HL-60 (cell line): ENCODE results near the gene SUGP1.

Source experiments
- DNase-seq, 2 experiments: peaks; one replicate each; pipeline ENCODE4 v3.0.0-alpha.2; 2010 to 2020; ENCODE audit warnings: low read depth in 1 of 2, low spot score in 1 of 2
- H3K27ac ChIP-seq: fragments of 250-450 bp; sonication (Bioruptor Pico); replicated peaks from 2 replicates; pipeline ENCODE4 v1.5.1; 2020; ENCODE audit warnings: mild to moderate bottlenecking, moderate library complexity
- H3K27me3 ChIP-seq: fragments of 250-450 bp; sonication (Bioruptor Pico); 2 replicates; pipeline ENCODE4 v1.5.1; 2021; ENCODE audit warnings: mild to moderate bottlenecking, moderate library complexity; ENCODE audit not compliant: insufficient read depth, poor library complexity, severe bottlenecking
- H3K4me3 ChIP-seq: replicated peaks from 2 replicates; pipeline ENCODE4 v1.5.1; 2011; ENCODE audit warnings: mild to moderate bottlenecking, control low read depth, low read length; ENCODE audit not compliant: insufficient read depth
- GABPA ChIP-seq: IDR thresholded peaks from 2 replicates; pipeline ENCODE4 v1.6.1; 2012; ENCODE audit warnings: low read depth
- POLR2AphosphoS5 ChIP-seq: IDR thresholded peaks from 2 replicates; pipeline ENCODE4 v1.6.1; 2012; ENCODE audit warnings: low read depth
- SPI1 ChIP-seq: IDR thresholded peaks from 2 replicates; pipeline ENCODE4 v1.6.1; 2012; ENCODE audit warnings: low read depth, mild to moderate bottlenecking, borderline replicate concordance
- TF ChIP-seq, protein P1 (sequence below): IDR thresholded peaks from one replicate; pipeline ENCODE4 v1.5.1; 2011; ENCODE audit warnings: low read length, control low read depth, inconsistent platforms; ENCODE audit not compliant: insufficient read depth
- TF ChIP-seq, protein P2 (sequence below): IDR thresholded peaks from 2 replicates; pipeline ENCODE4 v1.6.1; 2012; ENCODE audit warnings: low read depth; ENCODE audit not compliant: insufficient replicate concordance

SUGP1 gene

DNA sequence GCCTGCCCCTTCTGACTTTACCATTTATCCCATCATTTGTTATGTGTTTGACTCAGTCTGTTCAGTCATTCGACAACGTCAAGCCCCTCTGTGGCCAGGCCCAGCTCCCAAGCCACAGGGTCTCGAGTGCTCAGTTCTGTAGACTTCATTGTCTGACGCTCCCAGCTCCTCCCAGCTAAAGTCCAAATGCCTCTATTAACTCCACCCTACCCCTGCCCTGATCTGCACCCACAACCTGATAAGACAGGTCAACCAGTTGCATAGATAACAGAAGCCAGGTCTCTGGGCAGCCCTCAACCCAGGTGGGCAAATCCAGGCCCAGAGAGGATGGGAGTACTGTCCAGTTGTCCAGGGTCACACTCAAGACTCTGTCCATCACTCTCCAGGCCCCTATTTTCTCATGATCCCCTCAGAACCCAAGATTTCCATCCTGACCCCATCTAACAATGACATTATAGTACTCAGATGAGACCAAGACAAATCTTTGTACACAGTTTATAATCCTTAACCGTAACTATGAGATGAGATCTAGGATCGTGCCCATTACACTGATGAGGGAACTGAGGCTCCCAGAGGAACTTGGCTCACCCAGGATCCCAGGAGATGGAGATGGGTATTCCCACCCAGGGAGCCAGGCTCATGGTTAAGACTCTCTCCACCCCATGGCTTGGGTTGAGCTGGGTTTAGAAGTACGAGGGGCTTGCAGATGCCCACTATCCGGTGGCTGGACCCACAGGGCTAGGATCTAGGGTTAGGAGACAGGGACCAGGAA lies 48.3 kb downstream of the SUGP1 start:
- TF ChIP-seq, protein P1, sequence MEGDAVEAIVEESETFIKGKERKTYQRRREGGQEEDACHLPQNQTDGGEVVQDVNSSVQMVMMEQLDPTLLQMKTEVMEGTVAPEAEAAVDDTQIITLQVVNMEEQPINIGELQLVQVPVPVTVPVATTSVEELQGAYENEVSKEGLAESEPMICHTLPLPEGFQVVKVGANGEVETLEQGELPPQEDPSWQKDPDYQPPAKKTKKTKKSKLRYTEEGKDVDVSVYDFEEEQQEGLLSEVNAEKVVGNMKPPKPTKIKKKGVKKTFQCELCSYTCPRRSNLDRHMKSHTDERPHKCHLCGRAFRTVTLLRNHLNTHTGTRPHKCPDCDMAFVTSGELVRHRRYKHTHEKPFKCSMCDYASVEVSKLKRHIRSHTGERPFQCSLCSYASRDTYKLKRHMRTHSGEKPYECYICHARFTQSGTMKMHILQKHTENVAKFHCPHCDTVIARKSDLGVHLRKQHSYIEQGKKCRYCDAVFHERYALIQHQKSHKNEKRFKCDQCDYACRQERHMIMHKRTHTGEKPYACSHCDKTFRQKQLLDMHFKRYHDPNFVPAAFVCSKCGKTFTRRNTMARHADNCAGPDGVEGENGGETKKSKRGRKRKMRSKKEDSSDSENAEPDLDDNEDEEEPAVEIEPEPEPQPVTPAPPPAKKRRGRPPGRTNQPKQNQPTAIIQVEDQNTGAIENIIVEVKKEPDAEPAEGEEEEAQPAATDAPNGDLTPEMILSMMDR, result no peak
- no peak for TF ChIP-seq SPI1
- no peak for TF ChIP-seq POLR2AphosphoS5
- TF ChIP-seq, protein P2, sequence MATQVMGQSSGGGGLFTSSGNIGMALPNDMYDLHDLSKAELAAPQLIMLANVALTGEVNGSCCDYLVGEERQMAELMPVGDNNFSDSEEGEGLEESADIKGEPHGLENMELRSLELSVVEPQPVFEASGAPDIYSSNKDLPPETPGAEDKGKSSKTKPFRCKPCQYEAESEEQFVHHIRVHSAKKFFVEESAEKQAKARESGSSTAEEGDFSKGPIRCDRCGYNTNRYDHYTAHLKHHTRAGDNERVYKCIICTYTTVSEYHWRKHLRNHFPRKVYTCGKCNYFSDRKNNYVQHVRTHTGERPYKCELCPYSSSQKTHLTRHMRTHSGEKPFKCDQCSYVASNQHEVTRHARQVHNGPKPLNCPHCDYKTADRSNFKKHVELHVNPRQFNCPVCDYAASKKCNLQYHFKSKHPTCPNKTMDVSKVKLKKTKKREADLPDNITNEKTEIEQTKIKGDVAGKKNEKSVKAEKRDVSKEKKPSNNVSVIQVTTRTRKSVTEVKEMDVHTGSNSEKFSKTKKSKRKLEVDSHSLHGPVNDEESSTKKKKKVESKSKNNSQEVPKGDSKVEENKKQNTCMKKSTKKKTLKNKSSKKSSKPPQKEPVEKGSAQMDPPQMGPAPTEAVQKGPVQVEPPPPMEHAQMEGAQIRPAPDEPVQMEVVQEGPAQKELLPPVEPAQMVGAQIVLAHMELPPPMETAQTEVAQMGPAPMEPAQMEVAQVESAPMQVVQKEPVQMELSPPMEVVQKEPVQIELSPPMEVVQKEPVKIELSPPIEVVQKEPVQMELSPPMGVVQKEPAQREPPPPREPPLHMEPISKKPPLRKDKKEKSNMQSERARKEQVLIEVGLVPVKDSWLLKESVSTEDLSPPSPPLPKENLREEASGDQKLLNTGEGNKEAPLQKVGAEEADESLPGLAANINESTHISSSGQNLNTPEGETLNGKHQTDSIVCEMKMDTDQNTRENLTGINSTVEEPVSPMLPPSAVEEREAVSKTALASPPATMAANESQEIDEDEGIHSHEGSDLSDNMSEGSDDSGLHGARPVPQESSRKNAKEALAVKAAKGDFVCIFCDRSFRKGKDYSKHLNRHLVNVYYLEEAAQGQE, result no peak
- no peak for TF ChIP-seq GABPA
- Histone ChIP-seq H3K27ac (no peak overlapping the region), H3K27me3 (no peaks in the 10 kb centered on the region), H3K4me3 (no peak overlapping the region)
- DNase-seq, result no peak

DNA sequence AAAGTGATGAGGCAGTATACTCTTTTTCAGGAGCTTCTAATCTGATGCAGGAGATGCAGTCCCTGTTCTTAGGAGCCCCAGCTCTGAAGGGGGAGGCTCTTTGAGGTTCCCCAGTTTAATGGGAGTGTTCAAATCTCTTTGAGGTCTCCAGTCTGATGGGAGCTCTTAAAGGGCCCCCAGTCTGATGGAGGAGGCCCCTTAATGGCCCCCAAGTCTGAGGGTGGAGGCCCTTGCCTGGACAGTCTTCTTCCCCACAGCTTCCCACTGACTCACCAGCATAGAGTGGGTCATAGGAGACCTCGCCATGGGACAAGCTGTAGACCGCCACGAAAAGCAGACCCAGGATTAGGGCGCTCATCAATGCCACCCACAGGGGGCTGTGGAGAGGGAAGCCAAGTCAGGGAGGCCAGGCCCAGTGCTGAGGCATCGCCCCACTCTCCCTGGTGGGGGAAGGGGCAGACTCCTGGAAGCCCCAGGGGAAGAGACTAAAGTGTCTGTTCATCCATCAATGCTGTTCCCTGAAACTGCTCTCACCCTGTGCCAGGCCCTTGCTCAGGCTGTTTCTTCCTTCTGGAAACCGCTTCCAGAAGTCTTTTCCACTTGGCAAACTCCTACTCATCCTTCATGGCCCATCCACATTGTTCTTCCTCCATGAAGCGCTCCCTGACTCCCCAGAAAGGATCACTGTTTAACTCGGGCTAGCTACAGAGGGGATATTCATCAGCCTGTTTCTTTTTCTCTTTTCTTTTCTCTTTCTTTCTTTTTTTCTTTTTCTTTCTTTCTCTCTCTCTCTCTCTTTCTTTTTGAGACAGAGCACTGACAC lies 49.3 kb downstream of the SUGP1 start:
- Histone ChIP-seq H3K4me3 (no peak overlapping the region), H3K27ac (no peak overlapping the region), H3K27me3 (no peaks in the 10 kb centered on the region)
- TF ChIP-seq SPI1, result no peak
- no peak for TF ChIP-seq POLR2AphosphoS5
- TF ChIP-seq, protein P1, result no peak
- TF ChIP-seq GABPA, result no peak
- TF ChIP-seq, protein P2, result no peak
- no peak for DNase-seq

DNA sequence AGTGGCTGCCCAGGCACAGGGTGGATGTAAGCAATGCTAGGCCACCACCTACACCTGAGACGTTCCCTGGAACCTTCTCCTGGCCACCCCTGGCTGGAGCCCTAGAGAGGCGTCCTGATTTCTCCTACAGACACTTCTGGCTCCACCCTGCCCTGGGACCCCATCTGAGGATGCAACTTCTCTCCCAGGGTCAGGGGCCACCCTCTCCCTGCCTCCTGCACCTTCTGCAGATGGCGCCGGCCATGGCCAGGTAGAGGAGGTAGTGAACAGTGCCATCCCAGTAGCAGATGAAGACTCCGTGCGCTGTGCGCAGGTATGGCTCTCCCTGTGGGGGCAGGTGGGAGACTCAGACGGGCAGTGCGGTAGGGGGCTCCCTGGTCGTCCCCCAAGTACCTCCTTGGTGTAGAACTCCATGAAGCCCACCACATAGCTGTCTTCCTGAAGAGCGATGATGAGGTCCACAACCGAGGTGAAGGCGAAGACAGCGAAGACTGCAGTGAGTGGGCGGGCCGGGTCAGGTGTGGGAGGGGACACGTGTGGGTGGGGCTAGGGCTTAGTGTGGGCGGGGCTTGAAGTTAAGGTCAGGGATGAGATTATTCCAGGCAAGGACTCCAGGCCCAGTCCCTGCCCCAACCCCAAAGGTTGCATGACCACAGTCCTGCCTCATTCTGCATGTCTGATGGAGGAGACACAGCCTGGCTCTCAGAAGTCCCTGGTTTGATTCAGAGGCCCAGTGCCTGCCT lies 50.2 kb downstream of the SUGP1 start:
- H3K27ac ChIP-seq, result no peak overlapping the region
- no peak for TF ChIP-seq SPI1
- TF ChIP-seq, protein P1, result no peak
- TF ChIP-seq, protein P2, result no peak
- no peak for TF ChIP-seq POLR2AphosphoS5
- no peak for TF ChIP-seq GABPA
- H3K4me3 ChIP-seq, result no peak overlapping the region
- H3K27me3 ChIP-seq, result no peaks in the 10 kb centered on the region
- no peak for DNase-seq
